DOHH2 (cell line): ENCODE data around the gene SIGLEC11.

ENCODE experiments used
- H3F3A ChIP-seq: fragments of 200-600 bp; sonication (generic), shearing (Covaris generic); 2 replicates; pipeline ENCODE4 v1.6.0; 2016; ENCODE audit warnings: antibody characterized with exemption, mild to moderate bottlenecking; ENCODE audit not compliant: control insufficient read depth, insufficient read depth
- H3K27ac ChIP-seq: fragments of 200-600 bp; sonication (generic); 2 replicates; pipeline ENCODE4 v1.5.1; 2014; ENCODE audit warnings: low read depth, mild to moderate bottlenecking, low read length, moderate library complexity
- H3K27me3 ChIP-seq: fragments of 200-600 bp; sonication (generic); 2 replicates; pipeline ENCODE4 v1.6.1; 2014; ENCODE audit warnings: mild to moderate bottlenecking, low read length, mixed read lengths; ENCODE audit not compliant: control insufficient read depth
- H3K36me3 ChIP-seq: fragments of 200-600 bp; sonication (generic); 2 replicates; pipeline ENCODE4 v1.6.1; 2014; ENCODE audit warnings: mild to moderate bottlenecking, low read length, moderate library complexity, mixed read lengths; ENCODE audit not compliant: control insufficient read depth
- H3K4me1 ChIP-seq: fragments of 200-600 bp; sonication (generic); 2 replicates; pipeline ENCODE4 v1.6.1; 2014; ENCODE audit warnings: mild to moderate bottlenecking, low read length, mixed read lengths; ENCODE audit not compliant: control insufficient read depth
- H3K4me2 ChIP-seq: fragments of 200-600 bp; sonication (generic); 2 replicates; pipeline ENCODE4 v1.6.0; 2014; ENCODE audit warnings: mild to moderate bottlenecking, low read length, moderate library complexity
- H3K4me3 ChIP-seq: fragments of 200-600 bp; sonication (generic); 2 replicates; pipeline ENCODE4 v1.5.1; 2014; ENCODE audit warnings: mild to moderate bottlenecking, low read length, mixed read lengths
- H3K79me2 ChIP-seq: fragments of 200-600 bp; sonication (generic); 2 replicates; pipeline ENCODE4 v1.6.1; 2014; ENCODE audit warnings: mild to moderate bottlenecking, low read length, mixed read lengths; ENCODE audit not compliant: control insufficient read depth
- H3K9me2 ChIP-seq: fragments of 200-600 bp; sonication (generic); replicated peaks from 2 replicates; pipeline ENCODE4 v1.6.1; 2014; ENCODE audit warnings: mild to moderate bottlenecking, low read length, mixed read lengths; ENCODE audit not compliant: control insufficient read depth
- H3K9me3 ChIP-seq: fragments of 200-600 bp; sonication (generic); 2 replicates; pipeline ENCODE4 v1.6.1; 2014; ENCODE audit warnings: antibody characterized with exemption, low read length, mixed read lengths; ENCODE audit not compliant: control insufficient read depth, insufficient read depth
- H4K20me1 ChIP-seq: fragments of 200-600 bp; sonication (generic); 2 replicates; pipeline ENCODE4 v1.6.0; 2014; ENCODE audit warnings: low read depth, mild to moderate bottlenecking, antibody characterized with exemption, low read length, moderate library complexity; ENCODE audit not compliant: control insufficient read depth, insufficient read depth
- EZH2phosphoT487 ChIP-seq: fragments of 200-600 bp; sonication (generic); IDR thresholded peaks from 2 replicates; pipeline ENCODE4 v1.6.1; 2017; ENCODE audit warnings: borderline replicate concordance, mild to moderate bottlenecking, antibody characterized with exemption, low read length, moderate library complexity, mixed read lengths
- TF ChIP-seq, protein P1 (sequence below): fragments of 200-600 bp; sonication (generic); IDR thresholded peaks from one replicate; pipeline ENCODE4 v1.5.1; 2014; ENCODE audit warnings: antibody characterized with exemption, mild to moderate bottlenecking, low read depth, low read length; ENCODE audit not compliant: poor library complexity, severe bottlenecking

SIGLEC11 gene

DNA sequence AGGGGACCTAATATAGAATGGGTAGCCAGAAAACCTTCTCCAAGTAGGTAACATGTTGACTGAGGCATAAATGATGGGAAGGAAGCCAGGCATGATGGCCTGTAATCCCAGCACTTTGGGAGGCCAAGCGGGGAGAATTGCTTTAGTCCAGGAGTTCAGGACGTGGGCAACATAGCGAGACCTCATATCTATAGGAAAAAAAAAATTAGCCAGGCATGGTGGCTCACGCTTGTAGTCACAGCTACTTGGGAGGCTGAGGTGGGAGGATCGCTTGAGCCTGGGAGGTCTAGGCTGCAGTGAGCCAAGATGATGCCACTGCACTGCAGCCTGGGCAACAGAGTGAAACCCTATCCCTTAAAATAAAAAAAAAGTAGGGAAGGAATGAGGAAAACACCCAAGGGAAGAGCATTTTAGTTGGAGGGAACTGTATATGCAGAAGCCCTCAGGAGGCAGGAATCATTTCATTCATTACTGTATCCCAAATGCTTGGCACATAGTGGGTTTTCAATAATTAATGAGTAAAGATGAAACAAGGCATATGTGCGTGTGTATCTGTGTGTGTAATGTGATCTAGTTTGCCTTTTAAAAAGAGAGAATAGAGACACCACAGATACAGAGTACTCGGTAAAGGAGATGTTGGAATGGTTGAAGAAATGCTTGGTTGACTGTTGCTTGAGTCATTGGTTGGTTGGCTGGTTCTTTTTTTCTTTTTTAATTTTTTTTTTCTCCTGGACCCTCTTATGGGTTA lies 29.5 kb downstream of the SIGLEC11 start:
- Histone ChIP-seq H3F3A (no peaks in the 10 kb centered on the region), H3K27me3 (no peaks in the 10 kb centered on the region), H3K9me3 (no peaks in the 10 kb centered on the region), H3K4me2 (no peak overlapping the region), H4K20me1 (peaks cover 15% of the 10 kb centered on the region), H3K79me2 (peaks cover 47% of the 10 kb centered on the region), H3K27ac (no peak overlapping the region), H3K4me3 (no peak overlapping the region), H3K4me1 (peaks cover 27% of the 10 kb centered on the region), H3K9me2 (no peaks in the 10 kb centered on the region), H3K36me3 (peaks cover 61% of the 10 kb centered on the region)
- no peak for TF ChIP-seq EZH2phosphoT487
- TF ChIP-seq, protein P1, sequence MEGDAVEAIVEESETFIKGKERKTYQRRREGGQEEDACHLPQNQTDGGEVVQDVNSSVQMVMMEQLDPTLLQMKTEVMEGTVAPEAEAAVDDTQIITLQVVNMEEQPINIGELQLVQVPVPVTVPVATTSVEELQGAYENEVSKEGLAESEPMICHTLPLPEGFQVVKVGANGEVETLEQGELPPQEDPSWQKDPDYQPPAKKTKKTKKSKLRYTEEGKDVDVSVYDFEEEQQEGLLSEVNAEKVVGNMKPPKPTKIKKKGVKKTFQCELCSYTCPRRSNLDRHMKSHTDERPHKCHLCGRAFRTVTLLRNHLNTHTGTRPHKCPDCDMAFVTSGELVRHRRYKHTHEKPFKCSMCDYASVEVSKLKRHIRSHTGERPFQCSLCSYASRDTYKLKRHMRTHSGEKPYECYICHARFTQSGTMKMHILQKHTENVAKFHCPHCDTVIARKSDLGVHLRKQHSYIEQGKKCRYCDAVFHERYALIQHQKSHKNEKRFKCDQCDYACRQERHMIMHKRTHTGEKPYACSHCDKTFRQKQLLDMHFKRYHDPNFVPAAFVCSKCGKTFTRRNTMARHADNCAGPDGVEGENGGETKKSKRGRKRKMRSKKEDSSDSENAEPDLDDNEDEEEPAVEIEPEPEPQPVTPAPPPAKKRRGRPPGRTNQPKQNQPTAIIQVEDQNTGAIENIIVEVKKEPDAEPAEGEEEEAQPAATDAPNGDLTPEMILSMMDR, result no peak

- no peaks in the 10 kb centered on the region for H3F3A ChIP-seq
- H3K9me2 ChIP-seq, result no peaks in the 10 kb centered on the region
- no peak overlapping the region for H3K27ac ChIP-seq
- H3K4me1 ChIP-seq, result peaks cover 30% of the 10 kb centered on the region
- H3K36me3 ChIP-seq, result peaks cover 66% of the 10 kb centered on the region
- no peaks in the 10 kb centered on the region for H3K9me3 ChIP-seq
- peaks cover 56% of the 10 kb centered on the region for H3K79me2 ChIP-seq
- peak overlapping the region; percentile 94 for H3K4me2 ChIP-seq
- peaks cover 16% of the 10 kb centered on the region for H4K20me1 ChIP-seq
- H3K4me3 ChIP-seq, result peak overlapping the region; percentile 82
- TF ChIP-seq, protein P1, result no peak
- TF ChIP-seq EZH2phosphoT487, result no peak
- no peaks in the 10 kb centered on the region for H3K27me3 ChIP-seq
Measured at GRCh38 chr19:49930483-49931011, 30.4 kb downstream of the SIGLEC11 start.

GRCh38 chr19:49929611-49930482 lies 31.1 kb downstream of the SIGLEC11 start:
- H3K4me3 ChIP-seq, result peak overlapping the region; percentile 82
- H3K79me2 ChIP-seq, result peaks cover 63% of the 10 kb centered on the region
- peak overlapping the region; percentile 86 for H3K27ac ChIP-seq
- H3K9me2 ChIP-seq, result no peaks in the 10 kb centered on the region
- H3K36me3 ChIP-seq, result peaks cover 73% of the 10 kb centered on the region
- no peaks in the 10 kb centered on the region for H3F3A ChIP-seq
- no peaks in the 10 kb centered on the region for H3K27me3 ChIP-seq
- peak overlapping the region; percentile 94 for H3K4me2 ChIP-seq
- no peaks in the 10 kb centered on the region for H3K9me3 ChIP-seq
- peaks cover 20% of the 10 kb centered on the region for H4K20me1 ChIP-seq
- peaks cover 37% of the 10 kb centered on the region for H3K4me1 ChIP-seq
- TF ChIP-seq, protein P1, result no peak
- TF ChIP-seq EZH2phosphoT487, result no peak
